GM12878 (cell line): ENCODE results near the gene SYNGR4. TPM values are rescaled to one million over a fixed set of nuclear protein-coding genes. Genes with fewer than 3 reads are reported as not detected.

Experiments
- BHLHE40 ChIP-seq, 2 experiments: fragments of 450-650 bp in 1 of 2; IDR thresholded peaks; 2 replicates each; pipeline ENCODE4 v1.6.1; 2011 to 2017; ENCODE audit warnings: low read depth in 2 of 2, borderline replicate concordance in 1 of 2, improper control_type of control experiment in 1 of 2, low read length in 1 of 2, mild to moderate bottlenecking in 1 of 2
- BRCA1 ChIP-seq: IDR thresholded peaks from 2 replicates; pipeline ENCODE4 v1.6.1; 2011; ENCODE audit warnings: low read depth, low read length, improper control_type of control experiment
- CHD4 ChIP-seq: fragments of 200-600 bp; sonication (generic); IDR thresholded peaks from 2 replicates; pipeline ENCODE4 v1.6.1; 2016; ENCODE audit warnings: mild to moderate bottlenecking
- CREB1 ChIP-seq: IDR thresholded peaks from 2 replicates; pipeline ENCODE4 v1.6.1; 2012; ENCODE audit warnings: low read depth, mild to moderate bottlenecking, inconsistent platforms
- CREM ChIP-seq: IDR thresholded peaks from 2 replicates; pipeline ENCODE4 v1.6.1; 2014; ENCODE audit warnings: antibody characterized with exemption, low read depth
- ELK1 ChIP-seq: IDR thresholded peaks from 2 replicates; pipeline ENCODE4 v1.6.1; 2012; ENCODE audit warnings: low read depth, low read length, improper control_type of control experiment
- HCFC1 ChIP-seq: fragments of 150-350 bp; IDR thresholded peaks from 2 replicates; pipeline ENCODE4 v1.6.1; 2014; ENCODE audit warnings: low read length
- HSF1 ChIP-seq: fragments of 150-350 bp; IDR thresholded peaks from 2 replicates; pipeline ENCODE4 v1.6.1; 2014; ENCODE audit warnings: mild to moderate bottlenecking, low read depth, low read length
- IKZF2 ChIP-seq, 2 experiments: fragments of 450-650 bp; IDR thresholded peaks; 2 replicates each; pipeline ENCODE4 v1.6.1; 2017; ENCODE audit warnings: mild to moderate bottlenecking in 2 of 2, moderate library complexity in 2 of 2
- MXI1 ChIP-seq: fragments of 150-350 bp; IDR thresholded peaks from 2 replicates; pipeline ENCODE4 v1.6.1; 2011; ENCODE audit warnings: low read depth, mild to moderate bottlenecking, inconsistent platforms, low read length, improper control_type of control experiment
- SIN3A ChIP-seq: IDR thresholded peaks from 2 replicates; pipeline ENCODE4 v1.6.1; 2012; ENCODE audit warnings: low read depth, low read length, improper control_type of control experiment
- SIX5 ChIP-seq: IDR thresholded peaks from 2 replicates; pipeline ENCODE4 v1.6.1; 2011; ENCODE audit warnings: mild to moderate bottlenecking, low read depth, low read length, moderate library complexity; ENCODE audit not compliant: severe bottlenecking
- SP1 ChIP-seq: IDR thresholded peaks from one replicate; pipeline ENCODE4 v1.6.1; 2011; ENCODE audit warnings: low read depth, low read length
- SREBF1 ChIP-seq: IDR thresholded peaks from 2 replicates; pipeline ENCODE4 v1.6.1; 2012; ENCODE audit warnings: mild to moderate bottlenecking, low read length
- TARDBP ChIP-seq: IDR thresholded peaks from 2 replicates; pipeline ENCODE4 v1.6.1; 2016; ENCODE audit warnings: borderline replicate concordance
- YY1 ChIP-seq: IDR thresholded peaks from 2 replicates; pipeline ENCODE4 v1.6.1; 2011; ENCODE audit warnings: low read depth, mild to moderate bottlenecking, low read length
- ZNF592 ChIP-seq: fragments of 450-650 bp; IDR thresholded peaks from 2 replicates; pipeline ENCODE4 v1.6.1; 2017; ENCODE audit warnings: mild to moderate bottlenecking, moderate library complexity
- ZNF687 ChIP-seq: fragments of 450-650 bp; IDR thresholded peaks from 2 replicates; pipeline ENCODE4 v1.6.1; 2017; ENCODE audit warnings: mild to moderate bottlenecking, moderate library complexity
- ZZZ3 ChIP-seq: IDR thresholded peaks from 2 replicates; pipeline ENCODE4 v1.6.1; 2011; ENCODE audit warnings: low read depth; ENCODE audit not compliant: control insufficient read depth, insufficient read length
- polyA plus RNA-seq, 11 experiments: library from polyadenylated mRNA; depleted of rRNA in 4 of 11; unstranded in 6 of 11; stranded (reverse) in 5 of 11; fragments of >200 nt; fragmentation: Nextera tagmentation in 4 of 11; fragmentation: Illumina TruSeq in 1 of 11; extraction: Ambion mirVana in 4 of 11; extraction: Trizol in 1 of 11; gene quantifications; 1 replicate in 1 of 11; 2 replicates in 10 of 11; pipeline versions ENCODE4 v1.2.1 to v1.2.3, GENCODE V29; 2011 to 2016; ENCODE audit warnings: inconsistent platforms in 2 of 11, missing spikeins in 2 of 11, low read depth in 1 of 11
- total RNA-seq, 4 experiments: library from RNA; depleted of rRNA in 3 of 4; stranded (reverse); fragments of >200 nt in 3 of 4; fragmentation: Illumina TruSeq in 1 of 4; extraction: Trizol in 1 of 4; gene quantifications; 2 replicates each; pipeline versions ENCODE4 v1.2.1 to v1.2.3, GENCODE V29; 2013 to 2021

The SYNGR4 gene
- total and polyA plus RNA-seq, 10 of the 15 experiments (the other 5 are each of a cell fraction or from before 2014, with no cell fraction given), result 0.08 to 0.72 (median 0.17) TPM; not detected in 6

- TF ChIP-seq HSF1, result no peak
- 0 out of 2 replicates have a peak, but pooled peaks have one; percentile 23 for TF ChIP-seq SIN3A
- TF ChIP-seq SREBF1, result peak; percentile 84
- TF ChIP-seq TARDBP, result peak; percentile 92
- TF ChIP-seq CREM, result peak; percentile 84; the same call in 1 of the 2 replicates
- peak; percentile 68 for TF ChIP-seq CREB1
- no peak for TF ChIP-seq BRCA1
- TF ChIP-seq BHLHE40 (IDR thresholded peaks at IDR 0.05; ENCODE audit: borderline replicate concordance in 1 of 2, low read depth in 2 of 2, low read length in 1 of 2), result 0 out of 4 replicates have a peak, but pooled peaks of 1 of the 2 experiments have one; percentile 10
- no peak for TF ChIP-seq ZNF687
- TF ChIP-seq SP1, result no peak
- TF ChIP-seq SIX5, result peak; percentile 99
- peak; percentile 69 for TF ChIP-seq YY1
- TF ChIP-seq IKZF2 (IDR thresholded peaks at IDR 0.05), result 0 out of 4 replicates have a peak, but pooled peaks have one; percentile 29 to 38
- TF ChIP-seq ZZZ3, result no peak
- no peak for TF ChIP-seq CHD4
- TF ChIP-seq MXI1, result peak; percentile 27; the same call in 1 of the 2 replicates
- no peak for TF ChIP-seq ZNF592
- TF ChIP-seq ELK1, result 0 out of 2 replicates have a peak, but pooled peaks have one; percentile 10
- peak; percentile 99 for TF ChIP-seq HCFC1
Observed at GRCh38 chr19:48362716-48363499, 1.3 kb upstream of the SYNGR4 start (continued).
